HEK293 (cell line): Measurements from ENCODE around the gene SBK1.
A peak's percentile ranks its signal among the peaks of the same experiment; 100 is the strongest.

Experiments used
- CTCF ChIA-PET: fragments of 350-600 bp; formaldehyde crosslinking; extraction: SDS; loops from one replicate; lab custom pipeline; 2021; ENCODE audit warnings: antibody characterized with exemption; lab: Yijun Ruan, JAX
- POLR2A ChIA-PET: fragments of 300-600 bp; formaldehyde crosslinking; extraction: SDS; loops from one replicate; lab custom pipeline; 2020; ENCODE audit warnings: antibody characterized with exemption, inconsistent platforms; lab: Yijun Ruan, JAX
- H3K27ac ChIP-seq: fragments of 200-500 bp; sonication (Bioruptor generic); 2 replicates; pipeline ENCODE4 v1.5.1; 2014; ENCODE audit warnings: low read depth, low read length, control low read depth, inconsistent platforms; ENCODE audit errors: extremely low read depth
- H3K36me3 ChIP-seq, 2 experiments: fragments of 200-500 bp in 1 of 2; sonication (Bioruptor generic) in 1 of 2; 1 replicate in 1 of 2; 2 replicates in 1 of 2; pipeline ENCODE4 v1.5.1; 2014 to 2017; ENCODE audit warnings: inconsistent platforms in 2 of 2, low read length in 2 of 2; ENCODE audit not compliant: control insufficient read depth in 2 of 2, insufficient read depth in 1 of 2
- H3K4me1 ChIP-seq: fragments of 200-500 bp; sonication (Bioruptor generic); 2 replicates; pipeline ENCODE4 v1.5.1; 2014; ENCODE audit warnings: mild to moderate bottlenecking, low read length, inconsistent platforms; ENCODE audit not compliant: control insufficient read depth, insufficient read depth
- H3K4me3 ChIP-seq: 2 replicates; pipeline ENCODE4 v1.5.1; 2011; ENCODE audit warnings: low read depth, mild to moderate bottlenecking, control low read depth, low read length, moderate library complexity
- H3K9me3 ChIP-seq: fragments of 200-500 bp; sonication (Bioruptor generic); 2 replicates; pipeline ENCODE4 v1.5.1; 2014; ENCODE audit warnings: low read depth, low read length, inconsistent platforms; ENCODE audit not compliant: control insufficient read depth, insufficient read depth
- KLF1 ChIP-seq: fragments of 450-650 bp; formaldehyde crosslinking; IDR thresholded peaks from 2 replicates; pipeline ENCODE4 v1.5.1; 2016; ENCODE audit warnings: missing biosample characterization, missing genetic modification characterization
- KLF10 ChIP-seq: fragments of 450-650 bp; IDR thresholded peaks from 2 replicates; pipeline ENCODE4 v1.5.1; 2018; ENCODE audit warnings: missing biosample characterization, mild to moderate bottlenecking, missing genetic modification characterization
- KLF9 ChIP-seq: fragments of 450-650 bp; formaldehyde crosslinking; IDR thresholded peaks from 2 replicates; pipeline ENCODE4 v1.5.1; 2016; ENCODE audit warnings: missing biosample characterization, missing genetic modification characterization, low read depth
- SP2 ChIP-seq: fragments of 450-650 bp; formaldehyde crosslinking; IDR thresholded peaks from 2 replicates; pipeline ENCODE4 v1.5.1; 2016; ENCODE audit warnings: missing biosample characterization, missing genetic modification characterization
- SP3 ChIP-seq: fragments of 450-650 bp; formaldehyde crosslinking; IDR thresholded peaks from 2 replicates; pipeline ENCODE4 v1.5.1; 2016; ENCODE audit warnings: missing biosample characterization, missing genetic modification characterization
- YY1 ChIP-seq: fragments of 450-650 bp; formaldehyde crosslinking; IDR thresholded peaks from 2 replicates; pipeline ENCODE4 v1.5.1; 2018; ENCODE audit warnings: missing biosample characterization, missing genetic modification characterization
- ZBTB17 ChIP-seq: fragments of 450-650 bp; formaldehyde crosslinking; IDR thresholded peaks from 2 replicates; pipeline ENCODE4 v1.5.1; 2016; ENCODE audit warnings: missing biosample characterization, missing genetic modification characterization
- ZBTB26 ChIP-seq: fragments of 450-650 bp; formaldehyde crosslinking; optimal IDR thresholded peaks from 2 replicates; pipeline ENCODE3; 2016; ENCODE audit warnings: missing biosample characterization, mild to moderate bottlenecking, missing genetic modification characterization
- ZBTB6 ChIP-seq: fragments of 450-650 bp; formaldehyde crosslinking; IDR thresholded peaks from 2 replicates; pipeline ENCODE4 v1.5.1; 2017; ENCODE audit warnings: missing biosample characterization, missing genetic modification characterization
- ZBTB7A ChIP-seq: fragments of 450-650 bp; formaldehyde crosslinking; IDR thresholded peaks from 2 replicates; pipeline ENCODE4 v1.5.1; 2016; ENCODE audit warnings: low read depth, missing biosample characterization, missing genetic modification characterization
- ZNF112 ChIP-seq: fragments of 450-650 bp; formaldehyde crosslinking; IDR thresholded peaks from 2 replicates; pipeline ENCODE4 v1.5.0; 2017; ENCODE audit warnings: missing biosample characterization, missing genetic modification characterization
- ZNF121 ChIP-seq: fragments of 450-650 bp; formaldehyde crosslinking; IDR thresholded peaks from 2 replicates; pipeline ENCODE4 v1.5.1; 2016; ENCODE audit warnings: missing biosample characterization, missing genetic modification characterization
- ZNF133 ChIP-seq: fragments of 450-650 bp; formaldehyde crosslinking; IDR thresholded peaks from 2 replicates; pipeline ENCODE4 v1.5.1; 2016; ENCODE audit warnings: missing biosample characterization, missing genetic modification characterization
- ZNF202 ChIP-seq: fragments of 450-650 bp; formaldehyde crosslinking; IDR thresholded peaks from 2 replicates; pipeline ENCODE4 v1.5.1; 2016; ENCODE audit warnings: missing biosample characterization, missing genetic modification characterization, borderline replicate concordance
- ZNF292 ChIP-seq: fragments of 450-650 bp; formaldehyde crosslinking; IDR thresholded peaks from 2 replicates; pipeline ENCODE4 v1.5.1; 2016; ENCODE audit warnings: low read depth, missing biosample characterization, missing genetic modification characterization, borderline replicate concordance
- ZNF433 ChIP-seq: fragments of 450-650 bp; formaldehyde crosslinking; IDR thresholded peaks from 2 replicates; pipeline ENCODE4 v1.5.1; 2016; ENCODE audit warnings: missing biosample characterization, missing genetic modification characterization, low read depth
- ZNF48 ChIP-seq: fragments of 450-650 bp; formaldehyde crosslinking; IDR thresholded peaks from 2 replicates; pipeline ENCODE4 v1.5.1; 2016; ENCODE audit warnings: missing biosample characterization, missing genetic modification characterization
- ZNF580 ChIP-seq: fragments of 450-650 bp; formaldehyde crosslinking; IDR thresholded peaks from 2 replicates; pipeline ENCODE4 v1.5.1; 2016; ENCODE audit warnings: missing biosample characterization, missing genetic modification characterization
- ZNF600 ChIP-seq: fragments of 450-650 bp; formaldehyde crosslinking; IDR thresholded peaks from 2 replicates; pipeline ENCODE4 v1.5.1; 2016; ENCODE audit warnings: missing biosample characterization, missing genetic modification characterization
- ZNF768 ChIP-seq: fragments of 450-650 bp; formaldehyde crosslinking; IDR thresholded peaks from 2 replicates; pipeline ENCODE4 v1.5.1; 2018; ENCODE audit warnings: missing biosample characterization, mild to moderate bottlenecking, missing genetic modification characterization
- ZNF792 ChIP-seq: fragments of 450-650 bp; formaldehyde crosslinking; IDR thresholded peaks from 2 replicates; pipeline ENCODE4 v1.5.1; 2016; ENCODE audit warnings: missing biosample characterization, missing genetic modification characterization
- ZSCAN16 ChIP-seq: fragments of 450-650 bp; formaldehyde crosslinking; IDR thresholded peaks from 2 replicates; pipeline ENCODE4 v1.5.1; 2016; ENCODE audit warnings: missing biosample characterization, missing genetic modification characterization
- ZSCAN4 ChIP-seq: fragments of 450-650 bp; formaldehyde crosslinking; IDR thresholded peaks from 2 replicates; pipeline ENCODE4 v1.5.1; 2017; ENCODE audit warnings: missing biosample characterization, missing genetic modification characterization

SBK1 gene

GRCh38 chr16:28309811-28310311 lies 17.5 kb downstream of the SBK1 start (continued):
- TF ChIP-seq ZBTB26 (tag by site-specific recombination) (no peak), ZBTB6 (tag by site-specific recombination) (no peak), KLF9 (tag by site-specific recombination) (no peak), KLF1 (tag by site-specific recombination) (peak; percentile 88)

- H3K9me3 ChIP-seq = no peaks in the 10 kb centered on the region
- no peak overlapping the region for H3K27ac ChIP-seq
- CTCF ChIA-PET = interaction anchor here (0.7 to 11.7 kb wide), 2 partner anchors 30 to 306 kb away, joined by 7 to 125 read pairs; no protein-coding TSS in a partner anchor
- no peak overlapping the region for H3K4me3 ChIP-seq
- H3K4me1 ChIP-seq = no peaks in the 10 kb centered on the region
- TF ChIP-seq SP2 (no peak), ZNF580 (tag by site-specific recombination) (no peak), ZNF792 (tag by site-specific recombination) (no peak), ZSCAN16 (tag by site-specific recombination) (no peak), ZNF112 (tag by site-specific recombination) (no peak), ZBTB17 (tag by site-specific recombination) (no peak), ZNF133 (tag by site-specific recombination) (no peak), ZNF768 (tag by site-specific recombination) (no peak), ZSCAN4 (tag by site-specific recombination) (no peak), SP3 (tag by site-specific recombination) (no peak), ZNF202 (no peak), ZNF292 (tag by site-specific recombination) (no peak), ZNF600 (tag by site-specific recombination) (no peak)
- H3K36me3 ChIP-seq = no peaks in the 10 kb centered on the region
- POLR2A ChIA-PET = interaction anchor here (0.7 kb wide), 1 partner anchor 254 kb away, joined by 3 read pairs; no protein-coding TSS in a partner anchor
Observed at GRCh38 chr16:28310796-28311195, 18.5 kb downstream of the SBK1 start.

GRCh38 chr16:28311413-28311812 lies 19.1 kb downstream of the SBK1 start:
- Histone ChIP-seq H3K4me3 (no peak overlapping the region), H3K9me3 (no peaks in the 10 kb centered on the region), H3K4me1 (no peaks in the 10 kb centered on the region), H3K36me3 (no peaks in the 10 kb centered on the region), H3K27ac (no peak overlapping the region)
- ChIA-PET CTCF (interaction anchor here (11.7 kb wide), 1 partner anchor 31 kb away, joined by 125 read pairs; no protein-coding TSS in a partner anchor), POLR2A (interaction anchor here (0.7 kb wide), 1 partner anchor 253 kb away, joined by 3 read pairs; no protein-coding TSS in a partner anchor)
- TF ChIP-seq YY1 = no peak
- no peak for TF ChIP-seq ZBTB7A (tag by site-specific recombination)
- TF ChIP-seq ZNF48 (tag by site-specific recombination) = no peak
- TF ChIP-seq ZNF121 (tag by site-specific recombination) = peak; percentile 89
- TF ChIP-seq KLF10 (tag by site-specific recombination) = no peak
- TF ChIP-seq ZNF433 (tag by site-specific recombination) = no peak
